ENCODE measurements around the gene EIF5A.

Gene EIF5A

GRCh38 chr17:7357381-7357780, 50.0 kb downstream of the EIF5A start:
- DNase-seq: no peak

- no peak for DNase-seq
Observed at GRCh38 chr17:7361906-7362305, 54.5 kb downstream of the EIF5A start.

Data from OCI-M1 (cell line).